Astrocyte (in vitro differentiated cells and primary cell): ENCODE data around the gene XAF1.

Experiments used
- EZH2 ChIP-seq: IDR thresholded peaks from 2 replicates; pipeline ENCODE4 v1.6.1; 2012; ENCODE audit warnings: mild to moderate bottlenecking, low read length, inconsistent platforms; ENCODE audit not compliant: insufficient read depth
- TF ChIP-seq, protein P1 (sequence below): IDR thresholded peaks from 2 replicates; pipeline ENCODE4 v1.5.1; 2011; ENCODE audit warnings: low read depth, mild to moderate bottlenecking, inconsistent platforms, low read length, moderate library complexity; ENCODE audit not compliant: insufficient read depth

DNA sequence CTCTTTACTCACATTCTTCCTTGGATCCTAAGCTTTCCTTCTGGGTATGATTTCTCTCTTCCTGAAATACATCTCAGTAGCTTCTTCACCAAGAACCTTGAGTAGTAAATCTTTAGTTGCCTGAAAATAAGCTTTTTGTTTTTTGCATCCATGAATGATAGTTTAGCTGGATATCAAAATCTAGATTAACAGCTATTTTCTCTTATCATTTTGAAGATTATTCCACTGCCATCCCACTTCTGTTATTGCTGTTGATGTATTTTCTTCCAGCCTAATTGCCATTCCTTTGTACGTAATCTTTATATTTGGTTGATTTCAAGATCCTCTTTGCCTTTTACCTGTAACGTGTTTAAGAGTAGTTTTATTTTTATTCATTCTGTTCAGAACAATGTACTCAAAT lies 12.6 kb downstream of the XAF1 start:
- no peak for TF ChIP-seq EZH2
- TF ChIP-seq, protein P1, sequence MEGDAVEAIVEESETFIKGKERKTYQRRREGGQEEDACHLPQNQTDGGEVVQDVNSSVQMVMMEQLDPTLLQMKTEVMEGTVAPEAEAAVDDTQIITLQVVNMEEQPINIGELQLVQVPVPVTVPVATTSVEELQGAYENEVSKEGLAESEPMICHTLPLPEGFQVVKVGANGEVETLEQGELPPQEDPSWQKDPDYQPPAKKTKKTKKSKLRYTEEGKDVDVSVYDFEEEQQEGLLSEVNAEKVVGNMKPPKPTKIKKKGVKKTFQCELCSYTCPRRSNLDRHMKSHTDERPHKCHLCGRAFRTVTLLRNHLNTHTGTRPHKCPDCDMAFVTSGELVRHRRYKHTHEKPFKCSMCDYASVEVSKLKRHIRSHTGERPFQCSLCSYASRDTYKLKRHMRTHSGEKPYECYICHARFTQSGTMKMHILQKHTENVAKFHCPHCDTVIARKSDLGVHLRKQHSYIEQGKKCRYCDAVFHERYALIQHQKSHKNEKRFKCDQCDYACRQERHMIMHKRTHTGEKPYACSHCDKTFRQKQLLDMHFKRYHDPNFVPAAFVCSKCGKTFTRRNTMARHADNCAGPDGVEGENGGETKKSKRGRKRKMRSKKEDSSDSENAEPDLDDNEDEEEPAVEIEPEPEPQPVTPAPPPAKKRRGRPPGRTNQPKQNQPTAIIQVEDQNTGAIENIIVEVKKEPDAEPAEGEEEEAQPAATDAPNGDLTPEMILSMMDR, result no peak
